Hematopoietic multipotent progenitor cell (in vitro differentiated cells): ENCODE measurements around the gene CORO2A. TPM values are rescaled to one million over a fixed set of nuclear protein-coding genes. Genes with fewer than 3 reads are reported as not detected.

ENCODE experiments used
- DNase-seq, 3 donors: peaks; one replicate each; pipeline ENCODE4 v3.0.0-alpha.2; 2011 to 2015; ENCODE audit warnings: low read depth in 2 of 3, low spot score in 2 of 3
- total RNA-seq: library from RNA; depleted of rRNA; stranded (reverse); fragments of >200 nt; gene quantifications from one replicate; pipeline ENCODE4 v1.2.3, GENCODE V29; 2012

The CORO2A gene
- total RNA-seq, 1 donor = 3.5 TPM

GRCh38 chr9:98219794-98220370 lies 27.4 kb upstream of the CORO2A start:
- DNase-seq = no peak

- DNase-seq = no peak
These were observed 26.9 kb upstream of the CORO2A start for GRCh38 chr9:98219364-98219716.

GRCh38 chr9:98218562-98219363 lies 26.3 kb upstream of the CORO2A start:
- DNase-seq = no peak

GRCh38 chr9:98217255-98217654 lies 24.8 kb upstream of the CORO2A start:
- DNase-seq = no peak

GRCh38 chr9:98216391-98216790 lies 24.0 kb upstream of the CORO2A start:
- no peak for DNase-seq

- peak in 1 of 3 donors; percentile 20 for DNase-seq
These were observed 23.4 kb upstream of the CORO2A start for GRCh38 chr9:98215821-98216220.

GRCh38 chr9:98215271-98215670 lies 22.8 kb upstream of the CORO2A start:
- DNase-seq = no peak

GRCh38 chr9:98214811-98215210 lies 22.4 kb upstream of the CORO2A start:
- no peak for DNase-seq

- no peak for DNase-seq
These were observed 18.8 kb upstream of the CORO2A start for GRCh38 chr9:98211260-98211659.

GRCh38 chr9:98210435-98210834 lies 18.0 kb upstream of the CORO2A start:
- no peak for DNase-seq

- no peak for DNase-seq
These were observed 17.1 kb upstream of the CORO2A start for GRCh38 chr9:98209530-98209929.

- no peak for DNase-seq
These were observed 16.2 kb upstream of the CORO2A start for GRCh38 chr9:98208635-98209034.

- DNase-seq = no peak
These were observed 15.2 kb upstream of the CORO2A start for GRCh38 chr9:98207606-98208005.

GRCh38 chr9:98206754-98207153 lies 14.3 kb upstream of the CORO2A start:
- no peak for DNase-seq

GRCh38 chr9:98204692-98205091 lies 12.3 kb upstream of the CORO2A start:
- DNase-seq = no peak

GRCh38 chr9:98203153-98203552 lies 10.7 kb upstream of the CORO2A start:
- DNase-seq = no peak

GRCh38 chr9:98202252-98202651 lies 9.8 kb upstream of the CORO2A start:
- no peak for DNase-seq

GRCh38 chr9:98201749-98202148 lies 9.3 kb upstream of the CORO2A start:
- no peak for DNase-seq

GRCh38 chr9:98201102-98201501 lies 8.7 kb upstream of the CORO2A start:
- DNase-seq = no peak

- no peak for DNase-seq
These were observed 7.1 kb upstream of the CORO2A start for GRCh38 chr9:98199388-98200033.

- no peak for DNase-seq
These were observed 3.2 kb upstream of the CORO2A start for GRCh38 chr9:98195671-98196070.

- no peak for DNase-seq
These were observed 1.0 kb upstream of the CORO2A start for GRCh38 chr9:98193336-98193944.
